K562 (cell line): Measurements from ENCODE around the gene NRXN3. TPM values are rescaled to one million over a fixed set of nuclear protein-coding genes. Genes with fewer than 3 reads are reported as not detected.

ENCODE experiments used
- ATAC-seq: fragments of 200-7000 bp; cut with Tn5 transposase; 3 replicates; pipeline ENCODE4 v1.9.1; 2020; ENCODE audit warnings: moderate library complexity
- BruUV-seq: library from RNA; stranded (reverse); fragments of 400-500 nt; replicated peaks from 2 replicates; lab custom pipeline; 2021; lab: Mats Ljungman, UMichigan
- CTCF ChIA-PET: fragments of 300-600 bp; formaldehyde crosslinking; extraction: SDS; loops from one replicate; lab custom pipeline; 2021; ENCODE audit warnings: low intra/inter-chr PET ratio; lab: Yijun Ruan, JAX
- POLR2A ChIA-PET: fragments of 300-600, 350-650 bp; sonication (Branson Sonifier 250); formaldehyde crosslinking; extraction: SDS; loops from one replicate; lab custom pipeline; 2021; ENCODE audit warnings: antibody characterized with exemption, inconsistent platforms; lab: Yijun Ruan, JAX
- DNase-seq, 4 experiments: peaks; one replicate each; pipeline versions ENCODE4 v3.0.0 to v3.0.0-alpha.2; 2011 to 2018; ENCODE audit warnings: low spot score in 3 of 4, mixed read lengths in 3 of 4; ENCODE audit errors: extremely low read depth in 1 of 4
- FAIRE-seq: peaks from 2 replicates; lab custom pipeline; 2011; peaks lifted over from hg19 to GRCh38; lab: Jason Lieb, UNC
- H2AFZ ChIP-seq: 2 replicates; pipeline ENCODE4 v1.6.0; 2011; ENCODE audit warnings: low read depth, low read length, control low read depth, inconsistent platforms
- H3K27ac ChIP-seq: fragments of 200-600 bp; 3 replicates; pipeline ENCODE4 v1.8.0; 2011; ENCODE audit warnings: low read depth, mild to moderate bottlenecking, control low read depth, inconsistent platforms, low read length, moderate library complexity, mixed read lengths; ENCODE audit errors: extremely low read depth
- H3K27me3 ChIP-seq, 2 experiments: fragments of 300-600 bp in 1 of 2; 2 replicates in 1 of 2; 3 replicates in 1 of 2; pipeline versions ENCODE4 v1.6.0 to v1.8.0; 2011; ENCODE audit warnings: inconsistent platforms in 2 of 2, low read length in 2 of 2, mild to moderate bottlenecking in 1 of 2, mixed read lengths in 1 of 2, moderate library complexity in 1 of 2; ENCODE audit not compliant: control insufficient read depth in 2 of 2, insufficient read depth in 2 of 2
- H3K36me3 ChIP-seq: fragments of 300-600 bp; 3 replicates; pipeline ENCODE4 v1.8.0; 2011; ENCODE audit warnings: mild to moderate bottlenecking, low read length, inconsistent platforms; ENCODE audit not compliant: control insufficient read depth, insufficient read depth
- H3K4me1 ChIP-seq, 2 experiments: fragments of 200-600 bp in 1 of 2; replicated peaks in 1 of 2; 2 replicates in 1 of 2; 3 replicates in 1 of 2; pipeline versions ENCODE4 v1.5.1 to v1.8.0; 2011; ENCODE audit warnings: inconsistent platforms in 2 of 2, low read length in 2 of 2, mild to moderate bottlenecking in 1 of 2, mixed read lengths in 1 of 2, moderate library complexity in 1 of 2; ENCODE audit not compliant: control insufficient read depth in 2 of 2, insufficient read depth in 2 of 2
- H3K4me2 ChIP-seq: 2 replicates; pipeline ENCODE4 v1.6.1; 2011; ENCODE audit warnings: low read length, control low read depth, inconsistent platforms, mixed read lengths; ENCODE audit not compliant: insufficient read depth
- H3K4me3 ChIP-seq: fragments of 200-600 bp; sonication (generic), shearing (Covaris generic); 2 replicates; pipeline ENCODE4 v1.5.1; 2016; ENCODE audit warnings: control low read depth, inconsistent platforms
- H3K79me2 ChIP-seq: fragments of 200-600 bp; 3 replicates; pipeline ENCODE4 v1.8.0; 2011; ENCODE audit warnings: low read length, inconsistent platforms; ENCODE audit not compliant: control insufficient read depth, insufficient read depth
- H3K9ac ChIP-seq, 2 experiments: 2 replicates each; pipeline versions ENCODE4 v1.6.0 to v1.6.1; 2011; ENCODE audit warnings: low read depth in 2 of 2, low read length in 2 of 2, control low read depth in 1 of 2, inconsistent platforms in 1 of 2, mild to moderate bottlenecking in 1 of 2, mixed read lengths in 1 of 2; ENCODE audit not compliant: insufficient read depth in 1 of 2
- H3K9me1 ChIP-seq: one replicate; pipeline ENCODE4 v1.6.0; 2011; ENCODE audit warnings: inconsistent platforms, mild to moderate bottlenecking, low read length, moderate library complexity; ENCODE audit not compliant: control insufficient read depth, insufficient read depth
- H3K9me3 ChIP-seq: replicated peaks from 2 replicates; pipeline ENCODE4 v1.5.1; 2011; ENCODE audit warnings: low read depth, low read length, inconsistent platforms; ENCODE audit not compliant: control insufficient read depth, insufficient read depth
- H4K20me1 ChIP-seq: replicated peaks from 2 replicates; pipeline ENCODE4 v1.6.1; 2011; ENCODE audit warnings: low read length, inconsistent platforms, mixed read lengths; ENCODE audit not compliant: control insufficient read depth, insufficient read depth
- GABPB1 ChIP-seq: sonication (generic); formaldehyde crosslinking; IDR thresholded peaks from 2 replicates; pipeline ENCODE4 v1.8.0; 2022; ENCODE audit warnings: mild to moderate bottlenecking, missing genetic modification reagents
- HMGXB4 ChIP-seq: sonication (generic); formaldehyde crosslinking; IDR thresholded peaks from 2 replicates; pipeline ENCODE4 v1.8.1; 2023; ENCODE audit warnings: mild to moderate bottlenecking, missing genetic modification reagents
- PTBP1 ChIP-seq: fragments of 200-400 bp; formaldehyde crosslinking; IDR thresholded peaks from 2 replicates; pipeline ENCODE4 v1.6.1; 2017; ENCODE audit warnings: low read depth, low read length
- ZNF316 ChIP-seq: fragments of 450-650 bp; IDR thresholded peaks from 2 replicates; pipeline ENCODE4 v1.6.1; 2016
- in situ Hi-C: fragments of 300-500 bp; cut with MboI; formaldehyde crosslinking; loops from 4 replicates; pipeline ENCODE4 v1.15.0; 2018; ENCODE audit warnings: inconsistent platforms, mixed read lengths
- intact Hi-C: fragments of 100-400 bp; cut with micrococcal nuclease; formaldehyde crosslinking; loops from 2 replicates; pipeline ENCODE4 v1.14.2; 2022
- polyA plus RNA-seq, 8 experiments: library from polyadenylated mRNA; depleted of rRNA in 4 of 8; stranded (reverse) in 5 of 8; unstranded in 3 of 8; fragments of >200 nt; fragmentation: Nextera tagmentation in 2 of 8; fragmentation: Illumina TruSeq in 1 of 8; extraction: Ambion mirVana in 2 of 8; extraction: Trizol in 1 of 8; gene quantifications; 2 replicates each; pipeline versions ENCODE4 v1.2.1 to v1.2.3, GENCODE V29; 2011 to 2014; ENCODE audit warnings: inconsistent platforms in 1 of 8, missing spikeins in 1 of 8
- total RNA-seq, 7 experiments: library from RNA; depleted of rRNA in 6 of 7; stranded (reverse); fragments of >200 nt in 6 of 7; fragmentation: Illumina TruSeq in 2 of 7; extraction: Trizol in 2 of 7; gene quantifications; 2 replicates each; pipeline versions ENCODE4 v1.2.1 to v1.2.3, GENCODE V29; 2011 to 2021; ENCODE audit warnings: low replicate concordance in 1 of 7
- TF ChIP-seq, protein P1 (sequence below), 2 experiments: fragments of 200-800 bp in 1 of 2; sonication (Bioruptor generic) in 1 of 2; sonication (generic) in 1 of 2; formaldehyde crosslinking in 1 of 2; IDR thresholded peaks in 1 of 2; conservative IDR thresholded peaks in 1 of 2; 2 replicates each; pipeline versions ENCODE4 v1.5.0 to v1.6.1; 2016 to 2020; ENCODE audit warnings: missing compliant biosample characterization in 1 of 2, missing genetic modification characterization in 1 of 2, missing genetic modification reagents in 1 of 2

The NRXN3 gene
- total and polyA plus RNA-seq, 9 of the 15 experiments (the other 6 are each of a cell fraction or from before 2014, with no cell fraction given) = 0.09 TPM; not detected in 8

DNA sequence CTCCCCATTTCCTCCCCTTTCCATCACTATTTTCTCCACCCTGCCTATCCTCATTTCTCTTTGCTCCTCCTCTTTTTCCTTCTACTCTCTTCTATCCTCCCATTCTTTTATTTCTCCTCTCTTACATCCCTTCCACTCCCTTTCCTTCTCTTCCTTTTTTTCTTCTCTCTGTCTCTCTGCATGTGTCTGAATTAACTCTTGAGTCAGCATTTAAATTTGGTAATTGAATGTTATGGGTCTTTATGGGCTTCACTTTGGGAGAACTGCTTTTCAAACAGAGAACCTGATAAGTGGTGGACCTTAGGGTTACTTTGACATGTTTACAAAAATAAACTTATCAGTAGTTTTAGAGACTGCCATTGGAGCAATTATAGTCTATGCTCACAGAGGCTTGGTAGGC lies 992.7 kb downstream of the NRXN3 start:
- ChIA-PET POLR2A (no interaction called here), CTCF (no interaction called here)
- H3K9me1 ChIP-seq = no peaks in the 10 kb centered on the region
- intact Hi-C loops (no loop called here), in situ Hi-C loops (no loop called here)
- no peaks in the 10 kb centered on the region for H3K27me3 ChIP-seq
- no peak for DNase-seq
- no peak overlapping the region for H3K27ac ChIP-seq
- H3K4me3 ChIP-seq = no peak overlapping the region
- no peak for FAIRE-seq
- TF ChIP-seq GABPB1 (CRISPR knock-in tag) (no peak), HMGXB4 (no peak), ZNF316 (peak; percentile 26; the same call in 1 of the 2 replicates), PTBP1 (no peak)
- TF ChIP-seq, protein P1, sequence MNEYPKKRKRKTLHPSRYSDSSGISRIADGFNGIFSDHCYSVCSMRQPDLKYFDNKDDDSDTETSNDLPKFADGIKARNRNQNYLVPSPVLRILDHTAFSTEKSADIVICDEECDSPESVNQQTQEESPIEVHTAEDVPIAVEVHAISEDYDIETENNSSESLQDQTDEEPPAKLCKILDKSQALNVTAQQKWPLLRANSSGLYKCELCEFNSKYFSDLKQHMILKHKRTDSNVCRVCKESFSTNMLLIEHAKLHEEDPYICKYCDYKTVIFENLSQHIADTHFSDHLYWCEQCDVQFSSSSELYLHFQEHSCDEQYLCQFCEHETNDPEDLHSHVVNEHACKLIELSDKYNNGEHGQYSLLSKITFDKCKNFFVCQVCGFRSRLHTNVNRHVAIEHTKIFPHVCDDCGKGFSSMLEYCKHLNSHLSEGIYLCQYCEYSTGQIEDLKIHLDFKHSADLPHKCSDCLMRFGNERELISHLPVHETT (CRISPR knock-in tag; conservative IDR thresholded peaks at IDR 0.05 in 1 of 2, IDR thresholded peaks at IDR 0.05 in 1 of 2) = no peak
- H3K9ac ChIP-seq = no peak overlapping the region
- no peaks in the 10 kb centered on the region for H3K9me3 ChIP-seq
- H3K4me1 ChIP-seq = no peaks in the 10 kb centered on the region
- no peak overlapping the region for H2AFZ ChIP-seq
- H3K79me2 ChIP-seq = no peaks in the 10 kb centered on the region
- no peak overlapping the region for H3K4me2 ChIP-seq
- no peaks in the 10 kb centered on the region for H4K20me1 ChIP-seq
- H3K36me3 ChIP-seq = no peaks in the 10 kb centered on the region
- BruUV-seq = no TSS peak
- no peak for ATAC-seq
